DMS79 treated with DMSO at 0.1 percent for 48 hours (cell line): ENCODE measurements around the gene RIC8A.

Experiments
- DNase-seq: peaks from one replicate; lab custom pipeline; 2025; lab: John Stamatoyannopoulos, UW

The RIC8A gene

DNA sequence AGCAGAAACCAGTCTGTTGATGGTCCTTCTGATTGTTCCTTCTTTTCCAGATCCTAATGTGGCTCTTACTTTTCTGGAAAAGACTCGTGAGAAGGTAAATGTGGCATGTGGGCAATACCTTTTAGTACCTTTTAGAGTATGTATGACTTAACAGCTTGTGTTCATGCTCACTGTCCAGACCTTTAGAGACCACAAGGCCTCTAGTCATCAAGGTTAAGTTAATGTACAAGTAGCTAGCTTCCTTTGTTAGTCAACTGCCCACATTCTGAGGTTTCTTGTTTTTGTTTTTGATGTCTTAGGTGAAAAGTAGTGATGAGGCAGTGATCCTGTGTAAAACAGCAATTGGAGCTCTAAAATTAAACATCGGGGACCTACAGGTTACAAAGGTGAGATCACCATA is 36.9 kb downstream of the RIC8A start:
- DNase-seq = no peak

GRCh38 chr11:249062-249461 is 41.6 kb downstream of the RIC8A start:
- no peak for DNase-seq

- no peak for DNase-seq
Observed at GRCh38 chr11:250274-250673, 42.8 kb downstream of the RIC8A start.

- no peak for DNase-seq
Observed at GRCh38 chr11:250740-251299, 43.3 kb downstream of the RIC8A start.

- DNase-seq = no peak
Observed at GRCh38 chr11:251550-251949, 44.0 kb downstream of the RIC8A start.

GRCh38 chr11:252666-253065 is 45.2 kb downstream of the RIC8A start:
- DNase-seq = no peak

DNA sequence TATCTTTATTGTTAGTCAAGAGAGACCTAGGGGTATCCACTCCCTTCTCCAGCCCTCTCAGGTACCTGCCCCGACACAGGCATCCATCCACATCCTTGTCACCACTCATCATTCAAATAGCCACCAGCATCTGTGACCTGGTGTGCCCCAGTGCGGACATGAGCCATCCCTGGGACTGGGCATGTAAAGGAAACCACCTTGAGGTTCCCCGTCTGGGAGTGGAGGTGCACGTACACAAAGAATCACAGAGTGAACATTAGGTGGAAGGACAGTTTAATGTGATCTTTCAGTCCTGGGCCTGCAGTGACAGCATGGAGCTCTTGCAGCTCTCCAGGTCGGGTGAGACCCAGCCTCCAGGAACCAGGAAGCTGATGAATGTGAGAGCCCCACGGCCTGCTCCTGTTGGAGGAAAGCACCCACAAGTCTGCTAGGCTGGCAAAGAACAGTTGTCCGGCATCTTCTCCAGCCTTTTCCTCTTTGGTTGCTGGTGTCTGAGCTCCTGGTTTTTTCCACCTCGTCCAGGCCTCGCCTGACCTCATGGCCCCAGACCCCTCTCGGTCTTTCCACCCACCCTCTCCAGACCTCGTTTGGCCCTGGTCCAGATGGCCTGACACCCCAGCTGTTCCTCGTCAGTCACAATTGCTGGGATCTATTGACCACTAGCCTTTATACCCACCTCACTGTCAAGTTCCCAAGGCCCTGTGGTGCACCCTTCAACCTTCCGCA is 45.8 kb downstream of the RIC8A start:
- no peak for DNase-seq

- no peak for DNase-seq
Observed at GRCh38 chr11:253886-254270, 46.4 kb downstream of the RIC8A start.

GRCh38 chr11:255176-255575 is 47.7 kb downstream of the RIC8A start:
- no peak for DNase-seq

- no peak for DNase-seq
Observed at GRCh38 chr11:255816-256215, 48.3 kb downstream of the RIC8A start.

- DNase-seq = no peak
Observed at GRCh38 chr11:256952-257737, 49.6 kb downstream of the RIC8A start.

DNA sequence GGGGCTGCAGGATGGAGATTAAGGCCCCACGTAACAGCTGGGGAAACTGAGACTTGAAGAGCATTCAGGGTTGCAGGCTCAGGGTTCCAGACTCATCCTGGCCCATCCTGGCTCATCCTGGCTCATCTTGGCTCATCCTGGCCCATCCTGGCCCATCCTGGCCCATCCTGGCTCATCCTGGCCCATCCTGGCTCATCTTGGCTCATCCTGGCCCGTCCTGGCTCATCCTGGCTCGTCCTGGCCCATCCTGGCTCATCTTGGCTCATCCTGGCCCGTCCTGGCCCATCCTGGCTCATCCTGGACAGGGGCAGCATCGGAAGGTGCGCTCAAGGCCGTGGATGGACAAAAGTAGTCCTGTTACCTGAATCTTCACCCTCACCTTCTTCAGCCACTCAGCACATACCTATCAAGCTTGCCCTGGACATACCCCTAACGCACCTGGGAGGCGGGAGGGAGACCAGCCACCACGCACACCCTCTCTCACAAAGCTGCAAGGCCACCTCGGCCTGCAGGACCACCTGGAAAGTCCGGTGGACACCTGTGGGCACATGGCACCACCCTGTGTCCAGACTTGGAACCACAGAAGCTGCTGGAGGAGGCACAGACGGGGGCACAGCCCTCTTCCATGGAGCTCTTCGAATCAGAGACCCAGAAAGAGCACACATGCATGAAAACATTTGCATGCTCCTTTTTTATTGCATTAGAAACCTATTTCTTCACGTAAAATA is 50.4 kb downstream of the RIC8A start:
- DNase-seq = no peak

DNA sequence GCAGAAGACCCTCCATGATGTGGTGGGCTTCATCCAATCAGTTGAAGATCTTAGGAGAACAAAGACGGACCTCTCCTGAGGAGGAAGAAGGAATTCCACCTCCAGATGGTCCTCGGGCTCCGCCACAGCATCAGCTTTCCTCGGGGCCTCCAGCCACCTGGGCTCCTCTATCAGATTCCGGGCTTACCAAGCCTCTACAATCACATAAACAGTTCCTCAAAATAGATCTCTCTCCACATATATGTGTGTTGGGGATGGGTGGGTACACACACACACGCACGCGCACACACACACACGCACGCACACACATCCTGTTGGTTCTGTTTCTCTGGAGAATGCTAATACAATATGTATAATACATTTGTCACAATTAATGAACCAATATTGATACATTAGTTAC is 51.9 kb downstream of the RIC8A start:
- no peak for DNase-seq

GRCh38 chr11:261624-262023 is 54.1 kb downstream of the RIC8A start:
- no peak for DNase-seq
